ENCODE data around the gene ALG8. TPM values are rescaled to one million over a fixed set of nuclear protein-coding genes. Genes with fewer than 3 reads are reported as not detected.

Gene ALG8
- total RNA-seq, 1 experiment from 2014 or later, result 67.5 TPM

DNA sequence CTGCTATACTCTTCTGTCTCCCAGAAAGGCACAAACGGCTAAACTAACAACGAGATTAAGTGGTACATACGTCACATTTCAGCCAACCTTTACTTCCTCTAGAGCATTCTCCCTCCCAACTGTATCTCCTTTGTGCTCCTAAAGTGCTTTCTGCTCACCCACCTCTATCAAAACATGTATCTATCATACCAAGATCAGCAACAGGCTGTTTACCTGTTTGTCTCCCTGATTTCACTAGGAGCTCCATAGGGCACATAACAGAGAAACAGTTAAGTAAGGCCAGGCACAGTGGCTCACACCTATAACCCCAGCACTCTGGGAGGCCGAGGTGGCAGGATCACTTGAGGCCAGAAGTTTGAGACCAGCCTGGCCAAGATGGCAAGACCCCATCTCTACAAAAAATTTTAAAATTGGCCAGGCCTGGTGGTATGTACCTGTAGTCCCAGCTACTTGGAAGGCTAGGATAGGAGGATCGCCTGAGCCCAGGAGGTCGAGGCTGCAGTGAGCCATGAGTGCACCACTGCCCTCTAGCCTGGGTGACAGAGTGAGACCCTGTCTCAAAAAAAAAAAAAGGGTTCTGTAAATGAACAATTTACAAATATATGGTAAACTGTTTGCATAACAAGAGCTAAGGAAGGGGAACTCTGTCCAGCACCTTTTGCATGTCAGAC is 62.6 kb downstream of the ALG8 start:
- H3K4me2 ChIP-seq, result peak overlapping the region; percentile 86; the same call in 1 of the 2 replicates
- CTCF ChIA-PET, result interaction anchor here (0.6 kb wide), 1 partner anchor 12 kb away, joined by 11 read pairs; no protein-coding TSS in a partner anchor

DNA sequence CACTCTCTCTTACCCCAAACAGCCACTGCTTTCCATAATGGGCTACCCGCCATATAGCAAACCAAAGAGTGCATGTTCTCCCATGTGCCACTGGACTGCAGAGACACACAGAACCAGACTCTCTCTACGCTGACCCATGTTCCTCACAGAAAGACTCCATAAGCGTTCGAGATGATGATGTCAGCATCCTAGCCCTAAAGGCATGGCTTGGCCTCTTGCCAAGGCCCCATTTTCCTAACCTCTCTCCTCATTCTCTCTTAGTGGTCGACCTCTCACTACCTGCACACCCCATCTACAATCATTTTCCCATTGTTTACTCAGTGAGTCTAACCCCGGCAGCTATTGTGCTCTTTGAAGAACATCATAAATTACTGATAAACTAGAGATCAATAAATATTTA is 64.7 kb downstream of the ALG8 start:
- no peak for TF ChIP-seq EZH2 (IDR thresholded peaks at IDR 0.05; ENCODE audit: low read depth)
- TF ChIP-seq, protein P1, sequence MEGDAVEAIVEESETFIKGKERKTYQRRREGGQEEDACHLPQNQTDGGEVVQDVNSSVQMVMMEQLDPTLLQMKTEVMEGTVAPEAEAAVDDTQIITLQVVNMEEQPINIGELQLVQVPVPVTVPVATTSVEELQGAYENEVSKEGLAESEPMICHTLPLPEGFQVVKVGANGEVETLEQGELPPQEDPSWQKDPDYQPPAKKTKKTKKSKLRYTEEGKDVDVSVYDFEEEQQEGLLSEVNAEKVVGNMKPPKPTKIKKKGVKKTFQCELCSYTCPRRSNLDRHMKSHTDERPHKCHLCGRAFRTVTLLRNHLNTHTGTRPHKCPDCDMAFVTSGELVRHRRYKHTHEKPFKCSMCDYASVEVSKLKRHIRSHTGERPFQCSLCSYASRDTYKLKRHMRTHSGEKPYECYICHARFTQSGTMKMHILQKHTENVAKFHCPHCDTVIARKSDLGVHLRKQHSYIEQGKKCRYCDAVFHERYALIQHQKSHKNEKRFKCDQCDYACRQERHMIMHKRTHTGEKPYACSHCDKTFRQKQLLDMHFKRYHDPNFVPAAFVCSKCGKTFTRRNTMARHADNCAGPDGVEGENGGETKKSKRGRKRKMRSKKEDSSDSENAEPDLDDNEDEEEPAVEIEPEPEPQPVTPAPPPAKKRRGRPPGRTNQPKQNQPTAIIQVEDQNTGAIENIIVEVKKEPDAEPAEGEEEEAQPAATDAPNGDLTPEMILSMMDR (conservative IDR thresholded peaks at IDR 0.05), result no peak
- intact Hi-C loops (cut with micrococcal nuclease; ENCODE audit: unreplicated experiment), result loop anchor here (5.0 kb wide), 1 partner anchor 348 kb away; no protein-coding TSS in a partner anchor
- POLR2A ChIA-PET (ENCODE audit: unreplicated experiment), result no interaction called here
- CTCF ChIA-PET, result no interaction called here
- 0 out of 2 replicates have a peak overlapping the region, but pooled peaks have one; percentile 1 for H3K4me2 ChIP-seq
- no peaks in the 10 kb centered on the region; the same call in 1 of the 2 replicates for H3F3A ChIP-seq (ENCODE audit: insufficient read depth, low read depth)
- no peak overlapping the region for H2AFZ ChIP-seq
- no TSS peak for BruUV-seq (replicated peaks)
- peaks cover 38% of the 10 kb centered on the region for H3K36me3 ChIP-seq (ENCODE audit: low read depth)
- H3K27me3 ChIP-seq (ENCODE audit: insufficient read depth, low read depth), result no peaks in the 10 kb centered on the region
- H3K79me2 ChIP-seq (ENCODE audit: low read depth), result peaks cover 71% of the 10 kb centered on the region
- H3K4me3 ChIP-seq, result no peak overlapping the region
- no peak overlapping the region for H3K27ac ChIP-seq
- DNase-seq, result no peak
- H4K20me1 ChIP-seq (ENCODE audit: insufficient read depth), result peaks cover 42% of the 10 kb centered on the region
- peaks cover 31% of the 10 kb centered on the region for H3K4me1 ChIP-seq (replicated peaks; ENCODE audit: insufficient read depth)
- no peaks in the 10 kb centered on the region for H3K9me2 ChIP-seq (ENCODE audit: insufficient read depth)
- no peaks in the 10 kb centered on the region for H3K9me3 ChIP-seq (ENCODE audit: insufficient read depth, low read depth)

More for the DNA sequence above, 62.6 kb downstream of the ALG8 start:
- Histone ChIP-seq H3K9me3 (ENCODE audit: insufficient read depth, low read depth) (no peaks in the 10 kb centered on the region), H3K4me1 (replicated peaks; ENCODE audit: insufficient read depth) (peaks cover 35% of the 10 kb centered on the region), H3K79me2 (ENCODE audit: low read depth) (peaks cover 72% of the 10 kb centered on the region), H3K27me3 (ENCODE audit: insufficient read depth, low read depth) (no peaks in the 10 kb centered on the region), H4K20me1 (ENCODE audit: insufficient read depth) (peaks cover 42% of the 10 kb centered on the region), H3K36me3 (ENCODE audit: low read depth) (peaks cover 16% of the 10 kb centered on the region; the same call in 1 of the 2 replicates), H3K27ac (no peak overlapping the region), H3F3A (ENCODE audit: insufficient read depth, low read depth) (no peaks in the 10 kb centered on the region; the same call in 1 of the 2 replicates), H3K4me3 (no peak overlapping the region), H2AFZ (no peak overlapping the region), H3K9me2 (ENCODE audit: insufficient read depth) (no peaks in the 10 kb centered on the region)
- DNase-seq, result no peak
- TF ChIP-seq EZH2 (IDR thresholded peaks at IDR 0.05; ENCODE audit: low read depth), result no peak
- TF ChIP-seq, protein P1 (conservative IDR thresholded peaks at IDR 0.05), result no peak
- POLR2A ChIA-PET (ENCODE audit: unreplicated experiment), result interaction anchor here (0.5 to 0.6 kb wide), 2 partner anchors 1303 to 1989 kb away, joined by 3 to 7 read pairs; no protein-coding TSS in a partner anchor
- BruUV-seq (replicated peaks), result no TSS peak
- intact Hi-C loops (cut with micrococcal nuclease; ENCODE audit: unreplicated experiment), result loop anchor here (5.0 kb wide), 1 partner anchor 345 kb away; no protein-coding TSS in a partner anchor

DNA sequence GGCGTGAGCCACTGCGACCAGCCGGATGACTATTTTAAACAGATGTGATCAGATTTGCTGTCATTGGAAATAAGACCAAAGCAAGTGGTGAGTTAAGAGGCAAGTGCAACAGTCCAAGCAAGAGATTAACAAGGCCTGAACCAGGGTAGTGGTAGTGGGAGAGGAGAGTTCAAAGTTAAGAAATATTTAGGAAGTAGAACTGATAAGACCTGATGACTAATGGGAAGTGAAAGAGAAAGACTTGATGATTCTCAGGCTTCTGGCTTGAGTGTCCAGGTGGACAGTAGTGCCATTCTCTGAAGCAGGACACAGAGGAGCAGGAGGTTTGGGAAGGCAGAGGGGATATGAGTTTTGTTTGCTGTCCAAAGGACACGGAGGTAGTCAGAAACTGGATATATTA is 67.0 kb downstream of the ALG8 start:
- Histone ChIP-seq H3K36me3 (ENCODE audit: low read depth) (peaks cover 54% of the 10 kb centered on the region), H3F3A (ENCODE audit: insufficient read depth, low read depth) (no peaks in the 10 kb centered on the region; the same call in 1 of the 2 replicates), H3K27me3 (ENCODE audit: insufficient read depth, low read depth) (no peaks in the 10 kb centered on the region), H3K4me2 (no peak overlapping the region), H3K27ac (no peak overlapping the region), H3K9me3 (ENCODE audit: insufficient read depth, low read depth) (no peaks in the 10 kb centered on the region), H2AFZ (no peak overlapping the region), H3K4me3 (no peak overlapping the region), H3K79me2 (ENCODE audit: low read depth) (peaks cover 48% of the 10 kb centered on the region), H3K4me1 (replicated peaks; ENCODE audit: insufficient read depth) (peaks cover 21% of the 10 kb centered on the region), H3K9me2 (ENCODE audit: insufficient read depth) (no peaks in the 10 kb centered on the region), H4K20me1 (ENCODE audit: insufficient read depth) (peaks cover 32% of the 10 kb centered on the region)
- ChIA-PET POLR2A (ENCODE audit: unreplicated experiment) (no interaction called here), CTCF (no interaction called here)
- DNase-seq, result no peak
- intact Hi-C loops (cut with micrococcal nuclease; ENCODE audit: unreplicated experiment), result no loop called here
- TF ChIP-seq EZH2 (IDR thresholded peaks at IDR 0.05; ENCODE audit: low read depth), result no peak
- TF ChIP-seq, protein P1 (conservative IDR thresholded peaks at IDR 0.05), result no peak
- no TSS peak for BruUV-seq (replicated peaks)
